ENCODE data around the gene BMERB1. TPM values are rescaled to one million over a fixed set of nuclear protein-coding genes. Genes with fewer than 3 reads are reported as not detected.

BMERB1 gene
- total and polyA plus RNA-seq, 9 of the 15 experiments (the other 6 are each of a cell fraction or from before 2014, with no cell fraction given): 0.29 to 2.9 (median 0.94) TPM

GRCh38 chr16:15521758-15522509 is 87.5 kb downstream of the BMERB1 start (continued):
- TF ChIP-seq, protein P1, sequence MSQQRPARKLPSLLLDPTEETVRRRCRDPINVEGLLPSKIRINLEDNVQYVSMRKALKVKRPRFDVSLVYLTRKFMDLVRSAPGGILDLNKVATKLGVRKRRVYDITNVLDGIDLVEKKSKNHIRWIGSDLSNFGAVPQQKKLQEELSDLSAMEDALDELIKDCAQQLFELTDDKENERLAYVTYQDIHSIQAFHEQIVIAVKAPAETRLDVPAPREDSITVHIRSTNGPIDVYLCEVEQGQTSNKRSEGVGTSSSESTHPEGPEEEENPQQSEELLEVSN (IDR thresholded peaks at IDR 0.05; ENCODE audit: borderline replicate concordance in 1 of 2, extremely low read depth in 1 of 2, insufficient read depth in 1 of 2, insufficient read length in 1 of 2, low read depth in 1 of 2, low read length in 1 of 2, poor library complexity in 1 of 2, severe bottlenecking in 1 of 2): peak in 1 of 2 experiments; percentile 17
- TF ChIP-seq ARHGAP35 (IDR thresholded peaks at IDR 0.05; ENCODE audit: partially characterized antibody) (peak; percentile 43), ELF4 (CRISPR knock-in tag; IDR thresholded peaks at IDR 0.05) (peak; percentile 58; the same call in 1 of the 2 replicates), ZSCAN32 (CRISPR knock-in tag; IDR thresholded peaks at IDR 0.05) (no peak), NFRKB (IDR thresholded peaks at IDR 0.05; ENCODE audit: low read depth) (no peak), NELFE (IDR thresholded peaks at IDR 0.05; ENCODE audit: insufficient read depth, insufficient read length) (no peak), ZNF316 (IDR thresholded peaks at IDR 0.05) (no peak), NUFIP1 (IDR thresholded peaks at IDR 0.05; ENCODE audit: partially characterized antibody) (peak; percentile 59), MAFF (IDR thresholded peaks at IDR 0.05; ENCODE audit: low read length) (no peak), HEY1 (CRISPR knock-in tag; IDR thresholded peaks at IDR 0.05; ENCODE audit: borderline replicate concordance) (no peak), NR1H2 (CRISPR knock-in tag; IDR thresholded peaks at IDR 0.05) (no peak)
- TF ChIP-seq, protein P2, sequence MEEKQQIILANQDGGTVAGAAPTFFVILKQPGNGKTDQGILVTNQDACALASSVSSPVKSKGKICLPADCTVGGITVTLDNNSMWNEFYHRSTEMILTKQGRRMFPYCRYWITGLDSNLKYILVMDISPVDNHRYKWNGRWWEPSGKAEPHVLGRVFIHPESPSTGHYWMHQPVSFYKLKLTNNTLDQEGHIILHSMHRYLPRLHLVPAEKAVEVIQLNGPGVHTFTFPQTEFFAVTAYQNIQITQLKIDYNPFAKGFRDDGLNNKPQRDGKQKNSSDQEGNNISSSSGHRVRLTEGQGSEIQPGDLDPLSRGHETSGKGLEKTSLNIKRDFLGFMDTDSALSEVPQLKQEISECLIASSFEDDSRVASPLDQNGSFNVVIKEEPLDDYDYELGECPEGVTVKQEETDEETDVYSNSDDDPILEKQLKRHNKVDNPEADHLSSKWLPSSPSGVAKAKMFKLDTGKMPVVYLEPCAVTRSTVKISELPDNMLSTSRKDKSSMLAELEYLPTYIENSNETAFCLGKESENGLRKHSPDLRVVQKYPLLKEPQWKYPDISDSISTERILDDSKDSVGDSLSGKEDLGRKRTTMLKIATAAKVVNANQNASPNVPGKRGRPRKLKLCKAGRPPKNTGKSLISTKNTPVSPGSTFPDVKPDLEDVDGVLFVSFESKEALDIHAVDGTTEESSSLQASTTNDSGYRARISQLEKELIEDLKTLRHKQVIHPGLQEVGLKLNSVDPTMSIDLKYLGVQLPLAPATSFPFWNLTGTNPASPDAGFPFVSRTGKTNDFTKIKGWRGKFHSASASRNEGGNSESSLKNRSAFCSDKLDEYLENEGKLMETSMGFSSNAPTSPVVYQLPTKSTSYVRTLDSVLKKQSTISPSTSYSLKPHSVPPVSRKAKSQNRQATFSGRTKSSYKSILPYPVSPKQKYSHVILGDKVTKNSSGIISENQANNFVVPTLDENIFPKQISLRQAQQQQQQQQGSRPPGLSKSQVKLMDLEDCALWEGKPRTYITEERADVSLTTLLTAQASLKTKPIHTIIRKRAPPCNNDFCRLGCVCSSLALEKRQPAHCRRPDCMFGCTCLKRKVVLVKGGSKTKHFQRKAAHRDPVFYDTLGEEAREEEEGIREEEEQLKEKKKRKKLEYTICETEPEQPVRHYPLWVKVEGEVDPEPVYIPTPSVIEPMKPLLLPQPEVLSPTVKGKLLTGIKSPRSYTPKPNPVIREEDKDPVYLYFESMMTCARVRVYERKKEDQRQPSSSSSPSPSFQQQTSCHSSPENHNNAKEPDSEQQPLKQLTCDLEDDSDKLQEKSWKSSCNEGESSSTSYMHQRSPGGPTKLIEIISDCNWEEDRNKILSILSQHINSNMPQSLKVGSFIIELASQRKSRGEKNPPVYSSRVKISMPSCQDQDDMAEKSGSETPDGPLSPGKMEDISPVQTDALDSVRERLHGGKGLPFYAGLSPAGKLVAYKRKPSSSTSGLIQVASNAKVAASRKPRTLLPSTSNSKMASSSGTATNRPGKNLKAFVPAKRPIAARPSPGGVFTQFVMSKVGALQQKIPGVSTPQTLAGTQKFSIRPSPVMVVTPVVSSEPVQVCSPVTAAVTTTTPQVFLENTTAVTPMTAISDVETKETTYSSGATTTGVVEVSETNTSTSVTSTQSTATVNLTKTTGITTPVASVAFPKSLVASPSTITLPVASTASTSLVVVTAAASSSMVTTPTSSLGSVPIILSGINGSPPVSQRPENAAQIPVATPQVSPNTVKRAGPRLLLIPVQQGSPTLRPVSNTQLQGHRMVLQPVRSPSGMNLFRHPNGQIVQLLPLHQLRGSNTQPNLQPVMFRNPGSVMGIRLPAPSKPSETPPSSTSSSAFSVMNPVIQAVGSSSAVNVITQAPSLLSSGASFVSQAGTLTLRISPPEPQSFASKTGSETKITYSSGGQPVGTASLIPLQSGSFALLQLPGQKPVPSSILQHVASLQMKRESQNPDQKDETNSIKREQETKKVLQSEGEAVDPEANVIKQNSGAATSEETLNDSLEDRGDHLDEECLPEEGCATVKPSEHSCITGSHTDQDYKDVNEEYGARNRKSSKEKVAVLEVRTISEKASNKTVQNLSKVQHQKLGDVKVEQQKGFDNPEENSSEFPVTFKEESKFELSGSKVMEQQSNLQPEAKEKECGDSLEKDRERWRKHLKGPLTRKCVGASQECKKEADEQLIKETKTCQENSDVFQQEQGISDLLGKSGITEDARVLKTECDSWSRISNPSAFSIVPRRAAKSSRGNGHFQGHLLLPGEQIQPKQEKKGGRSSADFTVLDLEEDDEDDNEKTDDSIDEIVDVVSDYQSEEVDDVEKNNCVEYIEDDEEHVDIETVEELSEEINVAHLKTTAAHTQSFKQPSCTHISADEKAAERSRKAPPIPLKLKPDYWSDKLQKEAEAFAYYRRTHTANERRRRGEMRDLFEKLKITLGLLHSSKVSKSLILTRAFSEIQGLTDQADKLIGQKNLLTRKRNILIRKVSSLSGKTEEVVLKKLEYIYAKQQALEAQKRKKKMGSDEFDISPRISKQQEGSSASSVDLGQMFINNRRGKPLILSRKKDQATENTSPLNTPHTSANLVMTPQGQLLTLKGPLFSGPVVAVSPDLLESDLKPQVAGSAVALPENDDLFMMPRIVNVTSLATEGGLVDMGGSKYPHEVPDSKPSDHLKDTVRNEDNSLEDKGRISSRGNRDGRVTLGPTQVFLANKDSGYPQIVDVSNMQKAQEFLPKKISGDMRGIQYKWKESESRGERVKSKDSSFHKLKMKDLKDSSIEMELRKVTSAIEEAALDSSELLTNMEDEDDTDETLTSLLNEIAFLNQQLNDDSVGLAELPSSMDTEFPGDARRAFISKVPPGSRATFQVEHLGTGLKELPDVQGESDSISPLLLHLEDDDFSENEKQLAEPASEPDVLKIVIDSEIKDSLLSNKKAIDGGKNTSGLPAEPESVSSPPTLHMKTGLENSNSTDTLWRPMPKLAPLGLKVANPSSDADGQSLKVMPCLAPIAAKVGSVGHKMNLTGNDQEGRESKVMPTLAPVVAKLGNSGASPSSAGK (IDR thresholded peaks at IDR 0.05): peak; percentile 9; the same call in 1 of the 2 replicates
- TF ChIP-seq, protein P3, sequence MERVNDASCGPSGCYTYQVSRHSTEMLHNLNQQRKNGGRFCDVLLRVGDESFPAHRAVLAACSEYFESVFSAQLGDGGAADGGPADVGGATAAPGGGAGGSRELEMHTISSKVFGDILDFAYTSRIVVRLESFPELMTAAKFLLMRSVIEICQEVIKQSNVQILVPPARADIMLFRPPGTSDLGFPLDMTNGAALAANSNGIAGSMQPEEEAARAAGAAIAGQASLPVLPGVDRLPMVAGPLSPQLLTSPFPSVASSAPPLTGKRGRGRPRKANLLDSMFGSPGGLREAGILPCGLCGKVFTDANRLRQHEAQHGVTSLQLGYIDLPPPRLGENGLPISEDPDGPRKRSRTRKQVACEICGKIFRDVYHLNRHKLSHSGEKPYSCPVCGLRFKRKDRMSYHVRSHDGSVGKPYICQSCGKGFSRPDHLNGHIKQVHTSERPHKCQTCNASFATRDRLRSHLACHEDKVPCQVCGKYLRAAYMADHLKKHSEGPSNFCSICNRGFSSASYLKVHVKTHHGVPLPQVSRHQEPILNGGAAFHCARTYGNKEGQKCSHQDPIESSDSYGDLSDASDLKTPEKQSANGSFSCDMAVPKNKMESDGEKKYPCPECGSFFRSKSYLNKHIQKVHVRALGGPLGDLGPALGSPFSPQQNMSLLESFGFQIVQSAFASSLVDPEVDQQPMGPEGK (CRISPR knock-in tag; IDR thresholded peaks at IDR 0.05; ENCODE audit: borderline replicate concordance): no peak

Data from K562 (cell line).